Neutrophil (primary cell): ENCODE measurements around the gene TAF10.

ENCODE experiments used
- H3K27ac ChIP-seq: fragments of 200-600 bp; sonication (generic); 2 replicates; pipeline ENCODE4 v1.5.1; 2016; ENCODE audit warnings: mild to moderate bottlenecking, moderate library complexity
- H3K27me3 ChIP-seq: fragments of 200-600 bp; sonication (generic); 2 replicates; pipeline ENCODE4 v1.6.0; 2016; ENCODE audit warnings: mild to moderate bottlenecking
- H3K36me3 ChIP-seq: fragments of 200-600 bp; sonication (generic); 2 replicates; pipeline ENCODE4 v1.5.1; 2017
- H3K4me1 ChIP-seq, 2 experiments: fragments of 200-600 bp in 1 of 2; sonication (generic) in 1 of 2; 1 replicate in 1 of 2; 2 replicates in 1 of 2; pipeline versions ENCODE4 v1.5.1 to v1.6.1; 2013 to 2016; ENCODE audit warnings: low read depth in 1 of 2, low read length in 1 of 2, mild to moderate bottlenecking in 1 of 2, moderate library complexity in 1 of 2; ENCODE audit not compliant: control insufficient read depth in 1 of 2, insufficient read depth in 1 of 2
- H3K4me3 ChIP-seq, 2 experiments: fragments of 200-600 bp in 1 of 2; sonication (generic) in 1 of 2; 1 replicate in 1 of 2; 2 replicates in 1 of 2; pipeline ENCODE4 v1.5.1; 2013 to 2016; ENCODE audit warnings: low read depth in 1 of 2, low read length in 1 of 2, mild to moderate bottlenecking in 1 of 2, moderate library complexity in 1 of 2
- H3K9me3 ChIP-seq: fragments of 200-600 bp; sonication (generic); 2 replicates; pipeline ENCODE4 v1.5.1; 2016
- TF ChIP-seq, protein P1 (sequence below): fragments of 200-600 bp; sonication (generic); IDR thresholded peaks from 2 replicates; pipeline ENCODE4 v1.5.1; 2016; ENCODE audit warnings: antibody characterized with exemption

Gene TAF10

DNA sequence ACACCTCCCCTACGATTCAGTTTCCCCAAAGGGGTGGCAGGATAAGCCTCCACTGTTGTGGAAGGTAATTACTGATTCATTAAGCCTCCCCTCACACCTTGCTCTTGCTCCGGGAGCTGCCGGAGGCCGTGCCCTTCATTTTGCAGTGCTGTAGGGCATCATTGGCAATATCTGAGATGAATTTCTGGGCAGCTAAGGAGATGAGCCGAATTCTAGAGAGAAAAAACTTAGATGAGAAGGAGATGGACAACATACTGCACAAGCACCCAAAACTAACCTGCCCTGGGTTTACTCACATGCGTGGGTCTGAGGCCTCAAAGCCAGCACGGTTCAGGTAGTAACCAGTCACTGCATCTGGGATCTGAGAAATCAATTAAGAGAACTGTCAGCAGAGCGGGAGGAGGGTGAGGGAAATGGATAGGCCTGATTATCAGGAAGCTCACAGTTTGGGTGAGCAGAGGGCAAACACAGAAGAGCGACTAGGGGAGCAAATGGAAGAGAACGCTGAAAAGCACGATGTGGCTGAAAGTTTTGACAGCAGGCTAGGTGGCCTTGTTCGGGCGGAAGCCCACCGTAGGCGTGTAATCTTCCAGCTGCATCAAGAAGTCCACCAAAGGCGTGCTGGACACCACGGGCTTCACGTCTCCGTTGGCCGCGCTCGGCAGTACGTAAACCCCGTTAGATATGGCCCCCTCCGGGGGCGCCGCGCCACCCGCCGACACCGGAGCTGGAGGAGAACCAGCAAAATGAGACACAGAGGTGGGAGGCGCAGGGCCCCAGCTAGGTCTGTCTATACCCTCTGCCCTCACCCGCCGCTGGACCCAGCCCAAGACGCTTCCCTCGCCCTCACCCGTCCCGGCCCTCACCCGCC lies 689 bp downstream of the TAF10 start:
- Histone ChIP-seq H3K4me3 (peak overlapping the region; percentile 79 to 81), H3K4me1 (peaks cover 44 to 46% of the 10 kb centered on the region in 2 experiments), H3K36me3 (peaks cover 69% of the 10 kb centered on the region), H3K27me3 (no peaks in the 10 kb centered on the region), H3K27ac (peak overlapping the region; percentile 98), H3K9me3 (no peaks in the 10 kb centered on the region)
- TF ChIP-seq, protein P1, sequence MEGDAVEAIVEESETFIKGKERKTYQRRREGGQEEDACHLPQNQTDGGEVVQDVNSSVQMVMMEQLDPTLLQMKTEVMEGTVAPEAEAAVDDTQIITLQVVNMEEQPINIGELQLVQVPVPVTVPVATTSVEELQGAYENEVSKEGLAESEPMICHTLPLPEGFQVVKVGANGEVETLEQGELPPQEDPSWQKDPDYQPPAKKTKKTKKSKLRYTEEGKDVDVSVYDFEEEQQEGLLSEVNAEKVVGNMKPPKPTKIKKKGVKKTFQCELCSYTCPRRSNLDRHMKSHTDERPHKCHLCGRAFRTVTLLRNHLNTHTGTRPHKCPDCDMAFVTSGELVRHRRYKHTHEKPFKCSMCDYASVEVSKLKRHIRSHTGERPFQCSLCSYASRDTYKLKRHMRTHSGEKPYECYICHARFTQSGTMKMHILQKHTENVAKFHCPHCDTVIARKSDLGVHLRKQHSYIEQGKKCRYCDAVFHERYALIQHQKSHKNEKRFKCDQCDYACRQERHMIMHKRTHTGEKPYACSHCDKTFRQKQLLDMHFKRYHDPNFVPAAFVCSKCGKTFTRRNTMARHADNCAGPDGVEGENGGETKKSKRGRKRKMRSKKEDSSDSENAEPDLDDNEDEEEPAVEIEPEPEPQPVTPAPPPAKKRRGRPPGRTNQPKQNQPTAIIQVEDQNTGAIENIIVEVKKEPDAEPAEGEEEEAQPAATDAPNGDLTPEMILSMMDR = no peak

GRCh38 chr11:6610591-6610990 lies 1.4 kb downstream of the TAF10 start:
- H3K27me3 ChIP-seq = no peaks in the 10 kb centered on the region
- peak overlapping the region; percentile 98 for H3K27ac ChIP-seq
- peak overlapping the region; percentile 79 to 81 for H3K4me3 ChIP-seq
- TF ChIP-seq, protein P1 = no peak
- H3K9me3 ChIP-seq = no peaks in the 10 kb centered on the region
- peaks cover 51 to 52% of the 10 kb centered on the region in 2 experiments for H3K4me1 ChIP-seq
- H3K36me3 ChIP-seq = peaks cover 64% of the 10 kb centered on the region

DNA sequence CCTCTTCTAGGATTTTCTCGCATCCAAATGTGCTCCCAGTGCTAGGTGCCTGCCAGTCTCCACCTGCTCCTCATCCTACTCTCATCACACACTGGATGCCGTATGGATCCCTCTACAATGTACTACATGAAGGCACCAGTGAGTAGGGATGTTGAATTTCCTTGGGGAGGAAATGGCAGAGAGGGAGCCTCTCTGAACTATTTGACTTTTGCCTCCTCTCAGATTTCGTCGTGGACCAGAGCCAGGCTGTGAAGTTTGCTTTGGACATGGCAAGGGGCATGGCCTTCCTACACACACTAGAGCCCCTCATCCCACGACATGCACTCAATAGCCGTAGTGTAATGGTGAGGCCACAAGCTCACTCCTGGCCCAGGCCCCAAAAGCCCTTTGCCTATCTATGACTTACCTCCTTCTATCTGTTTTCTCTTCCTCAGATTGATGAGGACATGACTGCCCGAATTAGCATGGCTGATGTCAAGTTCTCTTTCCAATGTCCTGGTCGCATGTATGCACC lies 2.5 kb downstream of the TAF10 start:
- Histone ChIP-seq H3K4me3 (no peak overlapping the region), H3K9me3 (no peaks in the 10 kb centered on the region), H3K4me1 (peaks cover 62% of the 10 kb centered on the region in 2 experiments), H3K36me3 (peaks cover 54% of the 10 kb centered on the region), H3K27me3 (no peaks in the 10 kb centered on the region), H3K27ac (peak overlapping the region; percentile 98)
- TF ChIP-seq, protein P1 = no peak

DNA sequence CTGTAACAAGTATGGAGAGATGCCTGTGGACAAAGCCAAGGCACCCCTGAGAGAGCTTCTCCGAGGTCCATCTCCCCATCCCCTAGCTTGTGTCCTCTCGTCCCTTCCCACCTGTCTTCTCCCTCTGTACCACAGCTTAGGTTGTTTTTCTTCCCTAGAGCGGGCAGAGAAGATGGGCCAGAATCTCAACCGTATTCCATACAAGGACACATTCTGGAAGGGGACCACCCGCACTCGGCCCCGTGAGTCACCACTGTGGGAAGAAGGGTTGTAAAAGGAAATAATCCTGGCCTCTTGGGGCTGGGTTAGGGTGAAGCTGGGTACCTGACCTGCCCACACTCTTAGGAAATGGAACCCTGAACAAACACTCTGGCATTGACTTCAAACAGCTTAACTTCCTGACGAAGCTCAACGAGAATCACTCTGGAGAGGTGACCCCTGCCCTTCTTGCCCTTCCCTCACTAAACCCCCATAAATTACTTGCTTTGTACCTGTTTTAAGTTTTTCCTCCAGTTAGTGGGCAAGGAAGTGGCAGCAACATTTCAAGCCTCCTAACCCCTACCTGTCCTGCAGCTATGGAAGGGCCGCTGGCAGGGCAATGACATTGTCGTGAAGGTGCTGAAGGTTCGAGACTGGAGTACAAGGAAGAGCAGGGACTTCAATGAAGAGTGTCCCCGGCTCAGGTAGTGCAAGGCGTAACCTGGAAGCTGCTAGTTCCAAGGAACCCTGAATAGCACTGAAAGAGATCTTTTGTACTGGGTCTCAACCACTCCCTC lies 3.1 kb downstream of the TAF10 start:
- H3K9me3 ChIP-seq = no peaks in the 10 kb centered on the region
- TF ChIP-seq, protein P1 = no peak
- H3K4me1 ChIP-seq = peaks cover 68% of the 10 kb centered on the region in 2 experiments
- no peaks in the 10 kb centered on the region for H3K27me3 ChIP-seq
- peaks cover 48% of the 10 kb centered on the region for H3K36me3 ChIP-seq
- H3K4me3 ChIP-seq = no peak overlapping the region
- peak overlapping the region; percentile 98 for H3K27ac ChIP-seq

- no peaks in the 10 kb centered on the region for H3K9me3 ChIP-seq
- peak overlapping the region; percentile 98 for H3K27ac ChIP-seq
- H3K27me3 ChIP-seq = no peaks in the 10 kb centered on the region
- peaks cover 48% of the 10 kb centered on the region for H3K36me3 ChIP-seq
- peaks cover 64 to 68% of the 10 kb centered on the region in 2 experiments for H3K4me1 ChIP-seq
- H3K4me3 ChIP-seq = no peak overlapping the region
- TF ChIP-seq, protein P1 = no peak
Observed at GRCh38 chr11:6608011-6608410, 4.0 kb downstream of the TAF10 start.
